Astrocyte of the cerebellum (primary cell): ENCODE data around the gene TFEB.

Experiments used
- DNase-seq: peaks from one replicate; pipeline ENCODE4 v3.0.0-alpha.2; 2011; ENCODE audit warnings: low read depth
- H3K4me3 ChIP-seq: 2 replicates; pipeline ENCODE4 v1.5.1; 2011; ENCODE audit warnings: mild to moderate bottlenecking, low read depth, low read length, moderate library complexity
- in situ Hi-C: cut with HindIII; loops from 2 replicates; pipeline ENCODE4 v1.10.0; 2017; ENCODE audit warnings: low sequenced_read_pairs
- TF ChIP-seq, protein P1 (sequence below): IDR thresholded peaks from 2 replicates; pipeline ENCODE4 v1.5.1; 2012; ENCODE audit warnings: low read length, low read depth, moderate library complexity, mild to moderate bottlenecking; ENCODE audit errors: missing control alignments

TFEB gene

GRCh38 chr6:41705996-41706835 lies 29.2 kb downstream of the TFEB start:
- TF ChIP-seq, protein P1, sequence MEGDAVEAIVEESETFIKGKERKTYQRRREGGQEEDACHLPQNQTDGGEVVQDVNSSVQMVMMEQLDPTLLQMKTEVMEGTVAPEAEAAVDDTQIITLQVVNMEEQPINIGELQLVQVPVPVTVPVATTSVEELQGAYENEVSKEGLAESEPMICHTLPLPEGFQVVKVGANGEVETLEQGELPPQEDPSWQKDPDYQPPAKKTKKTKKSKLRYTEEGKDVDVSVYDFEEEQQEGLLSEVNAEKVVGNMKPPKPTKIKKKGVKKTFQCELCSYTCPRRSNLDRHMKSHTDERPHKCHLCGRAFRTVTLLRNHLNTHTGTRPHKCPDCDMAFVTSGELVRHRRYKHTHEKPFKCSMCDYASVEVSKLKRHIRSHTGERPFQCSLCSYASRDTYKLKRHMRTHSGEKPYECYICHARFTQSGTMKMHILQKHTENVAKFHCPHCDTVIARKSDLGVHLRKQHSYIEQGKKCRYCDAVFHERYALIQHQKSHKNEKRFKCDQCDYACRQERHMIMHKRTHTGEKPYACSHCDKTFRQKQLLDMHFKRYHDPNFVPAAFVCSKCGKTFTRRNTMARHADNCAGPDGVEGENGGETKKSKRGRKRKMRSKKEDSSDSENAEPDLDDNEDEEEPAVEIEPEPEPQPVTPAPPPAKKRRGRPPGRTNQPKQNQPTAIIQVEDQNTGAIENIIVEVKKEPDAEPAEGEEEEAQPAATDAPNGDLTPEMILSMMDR = peak; percentile 62
- H3K4me3 ChIP-seq = no peak overlapping the region
- in situ Hi-C loops = no loop called here
- peak; percentile 27 for DNase-seq

DNA sequence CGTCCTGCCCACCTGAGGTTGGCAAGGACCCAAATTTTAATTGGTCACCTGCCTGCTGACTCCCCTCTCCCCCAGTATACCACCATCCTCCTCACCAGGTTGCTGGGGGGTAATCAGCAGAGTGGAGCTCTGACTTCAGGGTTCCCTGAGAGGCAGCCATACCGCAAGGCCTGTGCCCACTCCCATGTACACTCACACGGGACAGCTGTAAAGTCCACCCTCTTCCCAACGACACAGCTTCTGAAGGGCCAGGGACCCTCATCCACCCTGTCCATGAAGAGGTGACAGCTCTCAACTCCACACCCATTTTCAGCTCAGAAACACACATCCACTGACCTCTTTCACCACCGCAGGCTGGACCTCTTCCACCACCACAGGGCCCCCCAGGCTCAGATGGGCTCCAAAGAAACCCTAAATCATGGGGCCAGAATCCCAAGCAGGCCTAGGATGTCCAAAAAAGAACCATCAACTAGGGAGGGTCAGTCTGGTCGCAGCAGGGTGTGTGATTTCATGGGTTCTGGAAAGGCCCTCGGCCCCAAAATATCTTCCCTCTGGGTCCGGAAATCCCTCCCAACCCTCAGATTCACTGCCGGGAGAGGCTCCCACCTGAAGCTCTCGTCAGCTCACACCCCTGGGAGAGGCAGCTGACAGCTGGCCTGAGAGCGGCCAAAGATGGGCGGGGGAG lies 30.0 kb downstream of the TFEB start:
- in situ Hi-C loops = no loop called here

DNA sequence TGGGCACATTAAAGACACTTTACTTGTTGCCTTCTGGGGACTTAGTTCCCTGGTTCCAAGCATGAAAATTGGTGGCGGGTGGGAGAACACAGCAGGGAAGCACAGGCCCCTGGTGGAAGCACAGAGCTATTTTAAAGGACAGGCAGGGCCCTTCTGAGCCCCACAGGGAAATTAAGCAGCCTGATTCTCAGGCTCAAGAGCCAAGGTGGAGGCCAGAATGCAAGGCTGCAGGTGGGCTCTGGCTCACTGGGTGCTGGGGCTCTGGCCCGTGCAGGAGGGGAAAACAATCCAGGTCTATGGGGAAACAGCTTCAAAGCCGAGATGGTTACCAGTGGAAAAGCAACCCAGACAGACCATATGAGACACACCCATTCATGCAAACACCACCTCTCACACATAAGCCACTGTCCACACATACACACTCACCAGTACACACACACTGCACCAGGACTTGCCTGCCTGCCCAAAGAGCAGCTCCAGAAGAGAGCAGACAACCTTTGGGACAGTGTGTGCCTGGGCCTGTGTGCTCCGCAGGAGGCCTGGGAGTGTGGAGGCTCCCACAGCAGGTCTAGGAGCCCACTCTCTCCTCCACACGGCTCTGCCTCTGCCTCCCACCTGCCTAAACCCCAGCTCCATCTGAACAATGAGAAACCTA lies 30.6 kb downstream of the TFEB start:
- DNase-seq = no peak
- H3K4me3 ChIP-seq = no peak overlapping the region
- in situ Hi-C loops = no loop called here
- TF ChIP-seq, protein P1 = no peak

More for the DNA sequence above, 30.0 kb downstream of the TFEB start:
- DNase-seq = no peak
- TF ChIP-seq, protein P1 = no peak
- no peak overlapping the region for H3K4me3 ChIP-seq

GRCh38 chr6:41704028-41704427 lies 31.4 kb downstream of the TFEB start:
- H3K4me3 ChIP-seq = no peak overlapping the region
- no peak for DNase-seq
- TF ChIP-seq, protein P1 = no peak
- in situ Hi-C loops = no loop called here

- in situ Hi-C loops = no loop called here
- TF ChIP-seq, protein P1 = no peak
- no peak overlapping the region for H3K4me3 ChIP-seq
- no peak for DNase-seq
These were observed 32.5 kb downstream of the TFEB start for GRCh38 chr6:41702771-41703494.
